Measurements from ENCODE around the gene SLC27A3. TPM values are rescaled to one million over a fixed set of nuclear protein-coding genes. Genes with fewer than 3 reads are reported as not detected.
A peak's percentile ranks its signal among the peaks of the same experiment; 100 is the strongest.
"Not testable (repeated sequence)": the region's sequence is repeated elsewhere in the genome, so short reads cannot be mapped to it uniquely, and the experiment has no call there.

SLC27A3 gene
- polyA plus RNA-seq, 4 donors: 5.4 to 50.4 (median 16.9) TPM

DNA sequence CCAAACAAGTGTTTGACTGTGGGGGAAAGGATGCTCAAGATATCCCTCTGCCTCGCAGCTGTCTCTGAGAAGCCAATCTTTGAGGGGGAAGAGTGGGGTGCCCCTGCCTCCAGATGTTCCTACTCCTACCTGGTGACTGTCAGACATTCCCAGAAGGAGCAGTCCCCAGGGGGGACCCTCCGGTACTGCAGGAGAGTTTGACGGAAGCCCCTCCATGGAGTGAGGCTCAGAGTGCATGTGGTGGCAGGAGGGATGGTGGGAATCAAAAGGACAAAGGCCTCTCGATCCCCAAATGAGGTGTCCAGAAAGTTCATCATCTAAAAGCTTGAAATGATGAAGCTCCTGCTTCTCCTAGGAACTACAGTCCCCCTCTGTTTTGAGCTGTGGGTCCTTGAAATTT lies 5.3 kb downstream of the SLC27A3 start:
- DNase-seq: no peak
- no peaks in the 10 kb centered on the region for H3K9me3 ChIP-seq (ENCODE audit: control insufficient read depth in 2 of 2, insufficient read depth in 1 of 2, low read depth in 1 of 2, low read length in 1 of 2)
- H3K4me1 ChIP-seq (ENCODE audit: control insufficient read depth in 3 of 3, insufficient read depth in 2 of 3, low read depth in 1 of 3, low read length in 2 of 3): peaks cover 2 to 28% (median 13%) of the 10 kb centered on the region in 3 donors
- H3K27ac ChIP-seq (ENCODE audit: low read depth in 1 of 3, low read length in 2 of 3): no peak overlapping the region
- FAIRE-seq: no peak
- H3K4me3 ChIP-seq (ENCODE audit: low read depth in 1 of 3, low read length in 3 of 3): no peak overlapping the region
- no peaks in the 10 kb centered on the region for H3K27me3 ChIP-seq (ENCODE audit: control insufficient read depth in 3 of 3, insufficient read depth in 3 of 3, low read length in 3 of 3)
- WGBS, 3 donors: 53 to 80% (median 71%) methylated on average over 4 of the region's 4 CpGs
- peaks cover 0 to 39% (median 0%) of the 10 kb centered on the region in 3 donors for H3K36me3 ChIP-seq (ENCODE audit: control insufficient read depth in 3 of 3, insufficient read depth in 2 of 3, low read depth in 1 of 3, low read length in 3 of 3)

DNA sequence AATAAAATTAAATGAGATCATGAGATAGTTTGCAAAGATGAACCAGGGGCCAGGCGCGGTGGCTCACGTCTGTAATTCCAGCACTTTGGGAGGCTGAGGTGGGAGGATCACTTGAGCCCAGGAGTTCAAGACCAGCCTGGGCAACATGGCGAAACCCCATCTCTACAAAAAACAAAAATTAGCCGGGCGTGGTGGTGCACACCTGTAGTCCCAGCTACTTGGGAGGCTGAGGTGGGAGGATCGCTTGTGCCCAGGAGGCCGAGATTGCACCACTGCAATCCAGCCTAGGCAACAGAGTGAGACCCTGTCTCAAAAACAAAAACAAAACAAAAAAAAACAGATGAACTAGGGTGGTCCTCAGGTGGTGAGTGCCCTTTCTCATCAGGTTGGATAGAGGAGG lies 7.4 kb downstream of the SLC27A3 start:
- H3K27me3 ChIP-seq (ENCODE audit: control insufficient read depth in 3 of 3, insufficient read depth in 3 of 3, low read length in 3 of 3); DNase-seq; FAIRE-seq; H3K9me3 ChIP-seq (ENCODE audit: control insufficient read depth in 2 of 2, insufficient read depth in 1 of 2, low read depth in 1 of 2, low read length in 1 of 2): not testable (repeated sequence)
- Histone ChIP-seq H3K27ac (ENCODE audit: low read depth in 1 of 3, low read length in 2 of 3) (peak overlapping the region; percentile 85 to 97 (median 95)), H3K4me1 (ENCODE audit: control insufficient read depth in 3 of 3, insufficient read depth in 2 of 3, low read depth in 1 of 3, low read length in 2 of 3) (peaks cover 2 to 15% (median 5%) of the 10 kb centered on the region in 3 donors), H3K36me3 (ENCODE audit: control insufficient read depth in 3 of 3, insufficient read depth in 2 of 3, low read depth in 1 of 3, low read length in 3 of 3) (peaks cover 0 to 26% (median 0%) of the 10 kb centered on the region in 3 donors), H3K4me3 (ENCODE audit: low read depth in 1 of 3, low read length in 3 of 3) (peak overlapping the region in 1 of 3 donors; percentile 73)
- 85 to 91% (median 87%) methylated on average over 8 of the region's 8 CpGs for WGBS, 3 donors

DNA sequence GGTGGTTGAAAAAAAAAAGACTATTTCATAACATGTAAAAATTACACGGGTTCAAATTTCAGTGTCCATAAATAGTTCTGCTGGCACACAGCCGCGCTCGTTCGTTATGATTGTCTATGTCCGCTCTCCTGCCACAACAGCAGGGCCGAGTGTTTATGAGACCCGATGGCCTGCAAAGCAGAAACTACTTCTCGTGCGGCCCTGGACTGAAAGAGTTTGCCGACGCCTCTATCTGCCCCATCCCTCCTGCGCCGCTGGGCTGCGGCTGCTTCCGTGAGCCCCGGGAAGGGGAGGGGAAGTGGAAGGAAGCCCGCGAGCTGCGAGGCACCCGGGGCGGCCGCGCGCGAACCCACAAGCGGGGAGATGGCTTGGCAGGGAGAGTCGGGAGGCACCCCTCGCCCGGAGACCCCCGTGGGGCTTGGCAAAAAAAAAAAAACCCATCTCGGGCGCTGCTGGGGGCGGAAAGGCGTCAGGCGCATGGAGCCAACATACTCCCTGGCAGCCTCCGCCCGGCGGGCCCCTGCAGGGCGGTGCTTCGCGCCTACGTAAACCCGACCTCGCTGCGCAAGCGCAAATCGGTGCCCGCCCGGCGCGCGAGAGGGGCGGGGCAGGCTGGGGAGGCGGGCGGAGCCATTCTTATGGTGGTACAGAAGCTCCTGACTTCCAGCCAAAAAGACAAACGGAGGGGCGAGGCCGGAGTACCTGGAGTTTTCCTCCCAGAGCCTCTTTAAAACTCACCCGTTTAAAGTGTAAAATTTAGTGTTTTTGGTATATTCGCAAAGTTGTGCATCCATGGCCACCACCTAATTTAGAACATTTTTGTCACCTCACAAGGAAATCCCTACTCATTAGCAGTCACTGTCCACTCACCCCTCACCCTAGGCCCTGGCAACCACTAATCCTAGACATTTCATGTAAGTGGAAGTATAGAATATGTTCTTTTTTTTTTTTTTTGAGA lies 8.3 kb downstream of the SLC27A3 start:
- no peak for FAIRE-seq
- DNase-seq: peak; percentile 87 to 97

DNA sequence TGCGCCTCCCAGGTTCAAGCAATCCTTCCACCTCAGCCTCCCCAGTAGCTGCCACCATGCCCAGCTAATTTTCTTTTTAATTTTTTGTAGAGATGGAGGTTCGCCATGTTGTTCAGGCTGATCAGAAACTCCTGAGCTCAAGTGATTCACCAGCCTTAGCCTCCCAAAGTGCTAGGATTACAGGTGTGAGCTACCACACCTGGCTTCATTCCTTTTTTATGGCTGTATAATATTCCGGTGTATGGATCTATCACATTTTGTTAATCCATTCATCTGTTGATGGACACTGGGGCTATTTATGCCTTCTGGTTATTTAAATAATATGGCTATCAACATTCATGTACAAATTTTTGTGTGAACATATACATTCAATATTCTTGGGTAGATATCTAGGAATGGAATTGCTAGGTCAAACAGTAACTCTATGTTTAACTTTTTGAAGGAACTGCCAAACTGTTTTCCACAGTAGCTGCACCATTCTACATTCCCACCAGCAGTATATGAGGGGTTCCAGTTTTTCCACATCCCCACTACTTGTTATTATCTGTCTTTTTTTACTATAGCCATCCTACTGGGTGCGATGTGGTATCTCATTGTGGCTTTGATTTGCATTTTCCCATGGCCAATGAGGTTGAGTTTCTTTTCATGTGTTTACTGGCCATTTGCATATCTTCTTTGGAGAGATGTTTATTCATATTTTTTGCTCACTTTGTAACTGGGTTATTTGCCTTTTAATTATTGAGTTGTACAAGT lies 11.0 kb downstream of the SLC27A3 start:
- Histone ChIP-seq H3K27ac (ENCODE audit: low read depth in 1 of 3, low read length in 2 of 3) (no peak overlapping the region), H3K4me3 (ENCODE audit: low read depth in 1 of 3, low read length in 3 of 3) (no peak overlapping the region), H3K9me3 (ENCODE audit: control insufficient read depth in 2 of 2, insufficient read depth in 1 of 2, low read depth in 1 of 2, low read length in 1 of 2) (peaks cover 0 to 2% of the 10 kb centered on the region in 2 donors), H3K36me3 (ENCODE audit: control insufficient read depth in 3 of 3, insufficient read depth in 2 of 3, low read depth in 1 of 3, low read length in 3 of 3) (no peaks in the 10 kb centered on the region), H3K4me1 (ENCODE audit: control insufficient read depth in 3 of 3, insufficient read depth in 2 of 3, low read depth in 1 of 3, low read length in 2 of 3) (peaks cover 2 to 7% (median 2%) of the 10 kb centered on the region in 3 donors), H3K27me3 (ENCODE audit: control insufficient read depth in 3 of 3, insufficient read depth in 3 of 3, low read length in 3 of 3) (peaks cover 0 to 15% (median 0%) of the 10 kb centered on the region in 3 donors)
- DNase-seq: no peak
- no peak for FAIRE-seq
- 90 to 95% (median 92%) methylated on average over 4 of the region's 4 CpGs for WGBS, 3 donors

More for the DNA sequence above, 8.3 kb downstream of the SLC27A3 start:
- Histone ChIP-seq H3K4me1 (ENCODE audit: control insufficient read depth in 3 of 3, insufficient read depth in 2 of 3, low read depth in 1 of 3, low read length in 2 of 3) (peaks cover 2 to 15% (median 5%) of the 10 kb centered on the region in 3 donors), H3K4me3 (ENCODE audit: low read depth in 1 of 3, low read length in 3 of 3) (peak overlapping the region; percentile 66 to 73 (median 70)), H3K36me3 (ENCODE audit: control insufficient read depth in 3 of 3, insufficient read depth in 2 of 3, low read depth in 1 of 3, low read length in 3 of 3) (peaks cover 0 to 19% (median 0%) of the 10 kb centered on the region in 3 donors), H3K27ac (ENCODE audit: low read depth in 1 of 3, low read length in 2 of 3) (peak overlapping the region; percentile 85 to 97 (median 95)), H3K9me3 (ENCODE audit: control insufficient read depth in 2 of 2, insufficient read depth in 1 of 2, low read depth in 1 of 2, low read length in 1 of 2) (peaks cover 0 to 2% of the 10 kb centered on the region in 2 donors), H3K27me3 (ENCODE audit: control insufficient read depth in 3 of 3, insufficient read depth in 3 of 3, low read length in 3 of 3) (no peaks in the 10 kb centered on the region)
- 0 to 1% (median 0%) methylated on average over 53 to 61 of the region's 61 CpGs for WGBS, 3 donors

DNA sequence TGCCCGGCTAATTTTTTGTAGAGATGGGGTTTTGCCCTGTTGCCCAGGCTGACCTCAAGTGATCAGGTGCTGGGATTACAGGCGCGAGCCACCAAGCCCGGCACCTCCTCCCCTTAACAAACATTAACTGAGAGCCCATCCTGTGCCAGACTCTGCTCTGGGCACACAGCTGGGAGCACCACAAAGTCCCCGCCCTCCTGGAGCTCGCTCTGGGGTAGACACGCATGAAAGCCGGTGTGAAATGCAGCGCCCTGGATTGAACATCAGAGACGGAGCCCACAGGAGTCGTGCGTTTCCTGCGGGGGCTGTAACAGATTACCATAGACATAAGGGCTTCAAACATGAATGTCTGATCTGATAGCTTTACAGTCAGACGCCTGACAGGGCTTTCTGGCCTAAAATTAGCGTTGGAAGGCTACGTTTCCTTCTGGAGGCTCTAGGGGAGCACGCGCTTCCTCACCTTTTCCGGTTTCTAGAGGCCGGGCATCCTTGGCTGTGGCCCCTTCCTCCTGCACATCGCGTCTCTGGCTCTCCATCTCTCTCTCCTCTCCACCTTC lies 14.3 kb downstream of the SLC27A3 start:
- Histone ChIP-seq H3K9me3 (ENCODE audit: control insufficient read depth in 2 of 2, insufficient read depth in 1 of 2, low read depth in 1 of 2, low read length in 1 of 2) (peaks cover 0 to 2% of the 10 kb centered on the region in 2 donors), H3K27me3 (ENCODE audit: control insufficient read depth in 3 of 3, insufficient read depth in 3 of 3, low read length in 3 of 3) (peaks cover 0 to 15% (median 0%) of the 10 kb centered on the region in 3 donors), H3K4me1 (ENCODE audit: control insufficient read depth in 3 of 3, insufficient read depth in 2 of 3, low read depth in 1 of 3, low read length in 2 of 3) (peaks cover 0 to 2% (median 0%) of the 10 kb centered on the region in 3 donors), H3K36me3 (ENCODE audit: control insufficient read depth in 3 of 3, insufficient read depth in 2 of 3, low read depth in 1 of 3, low read length in 3 of 3) (no peaks in the 10 kb centered on the region), H3K4me3 (ENCODE audit: low read depth in 1 of 3, low read length in 3 of 3) (peak overlapping the region in 1 of 3 donors; percentile 35), H3K27ac (ENCODE audit: low read depth in 1 of 3, low read length in 2 of 3) (peak overlapping the region in 2 of 3 donors; percentile 87 to 95)
- DNase-seq (no peak), FAIRE-seq (no peak)
- WGBS, 3 donors: 34 to 38% (median 35%) methylated on average over 20 to 22 of the region's 22 CpGs

DNA sequence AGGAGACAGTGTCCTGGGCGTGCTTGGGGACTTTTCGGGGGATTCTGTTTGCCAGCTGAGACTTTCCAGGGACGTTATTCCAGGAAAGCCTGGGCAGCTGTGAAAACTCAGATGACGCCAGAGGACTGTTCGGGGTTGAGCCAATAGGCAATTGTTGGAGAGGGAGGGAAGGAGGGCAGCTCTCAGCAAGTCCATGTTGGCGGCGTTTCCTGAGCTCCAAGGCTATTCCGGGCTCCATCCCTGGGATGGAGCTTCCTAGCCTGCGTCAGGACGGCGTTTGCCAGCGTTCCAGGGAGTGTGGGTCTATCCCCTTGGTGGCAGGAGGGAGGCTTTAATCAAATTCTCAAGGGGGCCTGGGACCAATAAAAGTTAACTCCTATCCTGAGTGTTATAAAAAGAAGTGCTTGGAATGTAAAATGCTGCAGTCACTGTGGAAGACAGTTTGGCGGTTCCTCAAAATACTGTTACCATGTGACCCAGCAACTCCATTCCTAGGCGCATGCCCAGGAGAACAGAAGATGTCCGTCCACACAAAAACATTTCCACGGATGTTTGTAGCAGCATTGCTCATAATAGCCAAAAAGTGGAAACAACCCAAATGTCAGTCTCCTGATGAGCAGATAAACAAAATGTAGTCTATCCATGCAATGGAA lies 15.2 kb downstream of the SLC27A3 start:
- DNase-seq: peak in 1 of 2 donors; percentile 64
- Histone ChIP-seq H3K36me3 (ENCODE audit: control insufficient read depth in 3 of 3, insufficient read depth in 2 of 3, low read depth in 1 of 3, low read length in 3 of 3) (no peaks in the 10 kb centered on the region), H3K9me3 (ENCODE audit: control insufficient read depth in 2 of 2, insufficient read depth in 1 of 2, low read depth in 1 of 2, low read length in 1 of 2) (peaks cover 0 to 2% of the 10 kb centered on the region in 2 donors), H3K4me1 (ENCODE audit: control insufficient read depth in 3 of 3, insufficient read depth in 2 of 3, low read depth in 1 of 3, low read length in 2 of 3) (peaks cover 0 to 2% (median 0%) of the 10 kb centered on the region in 3 donors), H3K27ac (ENCODE audit: low read depth in 1 of 3, low read length in 2 of 3) (peak overlapping the region; percentile 25 to 95 (median 87)), H3K4me3 (ENCODE audit: low read depth in 1 of 3, low read length in 3 of 3) (peak overlapping the region in 1 of 3 donors; percentile 35), H3K27me3 (ENCODE audit: control insufficient read depth in 3 of 3, insufficient read depth in 3 of 3, low read length in 3 of 3) (peaks cover 0 to 15% (median 0%) of the 10 kb centered on the region in 3 donors)
- WGBS, 3 donors: 40 to 68% (median 51%) methylated on average over 16 of the region's 16 CpGs
- FAIRE-seq: no peak

DNA sequence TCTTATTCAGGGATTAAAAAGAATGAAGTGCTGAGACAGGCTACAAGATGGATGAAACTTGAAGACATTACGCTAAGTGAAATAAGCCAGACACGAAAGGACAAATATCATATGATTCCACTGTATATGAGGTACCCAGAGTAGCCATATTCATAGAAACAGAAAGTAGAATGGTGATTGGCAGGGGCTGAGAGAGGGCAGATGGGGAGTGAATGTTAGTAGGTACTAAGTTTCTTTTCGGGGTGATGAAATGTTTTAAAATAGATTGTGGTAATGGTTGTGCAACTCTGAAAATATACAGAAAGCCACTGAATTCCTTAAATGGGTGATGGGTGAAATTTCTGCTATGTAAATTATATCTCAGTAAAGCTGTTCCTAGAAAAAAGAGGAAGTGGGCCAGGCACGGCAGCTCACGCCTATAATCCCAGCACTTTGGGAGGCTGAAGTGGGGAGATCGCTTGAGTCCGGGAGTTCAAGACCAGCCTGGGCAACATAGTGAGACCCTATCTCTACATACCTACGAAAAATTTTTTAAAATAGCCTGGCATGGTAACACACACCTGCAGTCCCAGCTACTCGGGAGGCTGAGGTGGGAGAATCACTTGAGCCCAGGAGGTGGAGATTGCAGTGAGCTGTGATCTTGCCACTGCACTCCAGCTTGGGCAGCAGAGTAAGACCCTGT lies 15.9 kb downstream of the SLC27A3 start:
- DNase-seq: no peak
- Histone ChIP-seq H3K4me3 (ENCODE audit: low read depth in 1 of 3, low read length in 3 of 3) (peak overlapping the region in 1 of 3 donors; percentile 35), H3K36me3 (ENCODE audit: control insufficient read depth in 3 of 3, insufficient read depth in 2 of 3, low read depth in 1 of 3, low read length in 3 of 3) (no peaks in the 10 kb centered on the region), H3K27me3 (ENCODE audit: control insufficient read depth in 3 of 3, insufficient read depth in 3 of 3, low read length in 3 of 3) (peaks cover 0 to 15% (median 0%) of the 10 kb centered on the region in 3 donors), H3K4me1 (ENCODE audit: control insufficient read depth in 3 of 3, insufficient read depth in 2 of 3, low read depth in 1 of 3, low read length in 2 of 3) (peaks cover 0 to 2% (median 0%) of the 10 kb centered on the region in 3 donors), H3K9me3 (ENCODE audit: control insufficient read depth in 2 of 2, insufficient read depth in 1 of 2, low read depth in 1 of 2, low read length in 1 of 2) (peaks cover 0 to under 1% of the 10 kb centered on the region in 2 donors), H3K27ac (ENCODE audit: low read depth in 1 of 3, low read length in 2 of 3) (peak overlapping the region in 2 of 3 donors; percentile 87 to 95)
- FAIRE-seq: no peak
- 46 to 68% (median 67%) methylated on average over 9 of the region's 9 CpGs for WGBS, 3 donors

Measured in small intestine (tissue), 7 donors.